Upper lobe of right lung (tissue), 1 donor: ENCODE measurements around the gene CXCL13. TPM values are rescaled to one million over a fixed set of nuclear protein-coding genes. Genes with fewer than 3 reads are reported as not detected.

ENCODE experiments used
- ATAC-seq: fragments of 200-7000 bp; cut with Tn5 transposase; one replicate; pipeline ENCODE4 v1.9.1; 2020; ENCODE audit warnings: mild to moderate bottlenecking, moderate library complexity
- DNase-seq: peaks from one replicate; pipeline ENCODE4 v3.0.0-alpha.2; 2020
- H3K27ac ChIP-seq: fragments of 200-600 bp; one replicate; pipeline ENCODE4 v1.8.0; 2022
- H3K27me3 ChIP-seq: fragments of 200-600 bp; one replicate; pipeline ENCODE4 v1.8.0; 2022; ENCODE audit warnings: mild to moderate bottlenecking
- H3K36me3 ChIP-seq: fragments of 200-600 bp; one replicate; pipeline ENCODE4 v1.8.0; 2022
- H3K4me1 ChIP-seq: fragments of 200-600 bp; one replicate; pipeline ENCODE4 v1.8.0; 2022
- H3K4me3 ChIP-seq: fragments of 200-600 bp; one replicate; pipeline ENCODE4 v1.8.0; 2022; ENCODE audit warnings: mild to moderate bottlenecking
- H3K9me3 ChIP-seq: fragments of 200-600 bp; one replicate; pipeline ENCODE4 v1.8.0; 2022
- CTCF ChIP-seq: fragments of 200-600 bp; IDR thresholded peaks from one replicate; pipeline ENCODE4 v1.8.0; 2022; ENCODE audit warnings: antibody characterized with exemption
- intact Hi-C: fragments of 100-400 bp; cut with DNase I; formaldehyde crosslinking; loops from one replicate; pipeline ENCODE4 v1.11.0; 2022
- total RNA-seq: library from RNA; stranded (reverse); fragmentation: NEBNext Ultra II Directional; extraction: Animal tissue kit (Norgen Biotek cat#: 25700); gene quantifications from one replicate; pipeline ENCODE4 v1.2.1, GENCODE V29; 2021
- donor health status: DM: no; HTN: yes; CAD: no; lungs with severe emphysema.

CXCL13 gene
- total RNA-seq, 1 donor from 2014 or later = not detected

GRCh38 chr4:77599378-77599777, 6.2 kb upstream of the CXCL13 start:
- DNase-seq (no peak), ATAC-seq (peak; percentile 63)
- TF ChIP-seq CTCF = peak; percentile 55
- intact Hi-C loops = no loop called here
- Histone ChIP-seq H3K27ac (no peak overlapping the region), H3K27me3 (no peaks in the 10 kb centered on the region), H3K36me3 (no peaks in the 10 kb centered on the region), H3K4me3 (no peak overlapping the region), H3K9me3 (no peaks in the 10 kb centered on the region), H3K4me1 (peaks cover 11% of the 10 kb centered on the region)

DNA sequence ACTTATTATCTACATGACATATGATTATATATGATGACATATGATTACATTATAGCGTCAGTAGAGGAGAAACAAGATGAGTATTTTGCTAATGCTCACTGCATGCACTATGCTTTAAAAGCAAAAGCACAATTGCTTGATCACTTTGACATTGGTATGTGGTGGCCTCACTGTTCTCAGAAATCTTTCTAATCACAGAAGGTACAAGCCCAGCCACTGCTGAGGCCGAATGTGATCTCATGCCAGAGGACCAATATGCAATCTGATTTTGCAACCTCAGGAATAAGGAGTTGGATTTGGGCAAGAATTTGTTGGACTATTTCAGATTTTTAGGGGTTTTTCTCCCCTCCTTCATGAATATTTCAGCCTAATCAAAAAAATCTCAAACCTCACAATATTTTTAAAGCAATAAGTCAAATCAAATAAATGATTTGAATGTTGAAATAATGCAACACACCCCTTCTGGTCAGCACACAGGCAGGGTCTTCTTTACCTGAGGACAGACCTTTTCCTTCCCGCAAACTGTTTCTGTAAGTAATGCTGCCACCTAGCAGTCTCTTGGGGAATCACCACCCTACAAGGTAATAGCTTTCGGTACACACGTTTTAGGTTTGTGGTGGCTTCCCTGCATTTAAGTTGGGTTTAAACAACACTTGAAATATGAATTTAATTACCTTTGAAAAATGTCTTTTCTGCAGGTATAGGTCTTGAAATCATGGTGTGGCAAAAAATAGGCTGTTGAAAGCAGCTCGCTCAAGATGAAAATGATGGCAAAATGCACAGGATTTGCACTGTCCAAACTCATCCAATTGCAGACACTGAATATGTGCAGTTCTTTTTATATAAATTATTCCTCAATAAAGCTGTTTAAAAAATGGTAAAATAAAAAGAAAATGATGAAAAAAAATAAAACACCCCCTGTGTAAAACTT, 4.8 kb upstream of the CXCL13 start:
- ATAC-seq (peak; percentile 74), DNase-seq (no peak)
- Histone ChIP-seq H3K4me1 (peaks cover 11% of the 10 kb centered on the region), H3K9me3 (no peaks in the 10 kb centered on the region), H3K27me3 (no peaks in the 10 kb centered on the region), H3K4me3 (no peak overlapping the region), H3K27ac (no peak overlapping the region), H3K36me3 (no peaks in the 10 kb centered on the region)
- peak; percentile 77 for TF ChIP-seq CTCF
- intact Hi-C loops = no loop called here

DNA sequence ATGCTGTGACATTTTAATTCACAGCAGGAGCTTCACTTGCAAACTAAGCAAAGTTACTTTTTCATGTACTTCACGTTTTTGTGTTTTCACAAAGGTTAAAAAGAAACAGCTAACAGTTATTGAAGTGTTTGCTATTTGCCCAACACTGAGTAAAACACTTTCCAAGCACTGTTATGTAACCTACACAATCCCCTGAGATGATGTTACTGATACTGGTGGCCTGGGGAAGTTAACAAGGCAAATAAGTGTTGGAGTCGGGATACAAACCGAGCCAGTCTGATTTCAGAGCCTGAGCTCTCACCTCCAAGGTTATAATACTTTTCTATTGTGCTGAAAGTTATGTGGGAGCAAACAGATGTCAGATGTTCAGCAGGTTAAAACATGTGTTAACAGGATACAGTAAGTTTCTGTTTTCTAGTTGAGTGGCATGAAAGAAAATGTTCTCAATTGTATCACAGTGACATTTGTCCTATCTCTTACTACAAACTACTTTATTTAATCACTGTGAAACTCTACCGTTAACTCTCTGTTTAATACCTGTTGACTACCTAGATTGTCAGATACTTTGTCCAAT, 3.9 kb upstream of the CXCL13 start:
- intact Hi-C loops = no loop called here
- ATAC-seq (peak; percentile 76), DNase-seq (no peak)
- H3K27ac ChIP-seq = no peak overlapping the region
- H3K4me1 ChIP-seq = peaks cover 11% of the 10 kb centered on the region
- no peak overlapping the region for H3K4me3 ChIP-seq
- no peak for TF ChIP-seq CTCF
- H3K36me3 ChIP-seq = no peaks in the 10 kb centered on the region
- H3K9me3 ChIP-seq = no peaks in the 10 kb centered on the region
- no peaks in the 10 kb centered on the region for H3K27me3 ChIP-seq

GRCh38 chr4:77613267-77613666, 7.6 kb downstream of the CXCL13 start:
- Histone ChIP-seq H3K4me3 (no peak overlapping the region), H3K27me3 (peaks cover 6% of the 10 kb centered on the region), H3K36me3 (no peaks in the 10 kb centered on the region), H3K4me1 (no peaks in the 10 kb centered on the region), H3K9me3 (no peaks in the 10 kb centered on the region), H3K27ac (no peak overlapping the region)
- intact Hi-C loops = loop anchor here (10.0 kb wide), 1 partner anchor 228 kb away; no protein-coding TSS in a partner anchor
- no peak for ATAC-seq
- no peak for TF ChIP-seq CTCF
- no peak for DNase-seq

- Histone ChIP-seq H3K9me3 (no peaks in the 10 kb centered on the region), H3K4me1 (no peaks in the 10 kb centered on the region), H3K27ac (no peak overlapping the region), H3K4me3 (no peak overlapping the region), H3K36me3 (no peaks in the 10 kb centered on the region), H3K27me3 (no peaks in the 10 kb centered on the region)
- ATAC-seq (no peak), DNase-seq (no peak)
- intact Hi-C loops = loop anchor here (10.0 kb wide), 1 partner anchor 230 kb away; no protein-coding TSS in a partner anchor
- no peak for TF ChIP-seq CTCF
These were observed 9.5 kb downstream of the CXCL13 start for GRCh38 chr4:77615153-77615552.
